Osteocyte (in vitro differentiated cells): ENCODE results near the gene FAM111A. TPM values are rescaled to one million over a fixed set of nuclear protein-coding genes. Genes with fewer than 3 reads are reported as not detected.

Experiments
- DNase-seq: peaks from one replicate; pipeline ENCODE4 v3.0.0; 2021; ENCODE audit warnings: mixed read lengths; ENCODE audit not compliant: unreplicated experiment; ENCODE audit errors: extremely low spot score
- H3K27ac Mint-ChIP-seq: one replicate; pipeline ENCODE4 v1.8.0; 2021; ENCODE audit warnings: mild to moderate bottlenecking, mixed read lengths; ENCODE audit not compliant: unreplicated experiment
- H3K27me3 Mint-ChIP-seq: one replicate; pipeline ENCODE4 v1.8.0; 2021; ENCODE audit warnings: mixed read lengths; ENCODE audit not compliant: unreplicated experiment
- H3K36me3 Mint-ChIP-seq: one replicate; pipeline ENCODE4 v1.8.0; 2021; ENCODE audit warnings: mixed read lengths; ENCODE audit not compliant: unreplicated experiment
- H3K4me1 Mint-ChIP-seq: one replicate; pipeline ENCODE4 v1.8.0; 2021; ENCODE audit warnings: mixed read lengths; ENCODE audit not compliant: unreplicated experiment
- H3K4me3 Mint-ChIP-seq: one replicate; pipeline ENCODE4 v1.8.0; 2021; ENCODE audit warnings: mild to moderate bottlenecking, moderate library complexity, mixed read lengths; ENCODE audit not compliant: unreplicated experiment
- H3K9me3 Mint-ChIP-seq: one replicate; pipeline ENCODE4 v1.8.0; 2021; ENCODE audit warnings: mixed read lengths; ENCODE audit not compliant: unreplicated experiment
- total RNA-seq: library from RNA; stranded (reverse); gene quantifications from 2 replicates; pipeline ENCODE4 v1.2.1, GENCODE V29; 2021
- TF ChIP-seq, protein P1 (sequence below): fragments of 200-600 bp; sonication (generic); IDR thresholded peaks from 2 replicates; pipeline ENCODE4 v1.5.0; 2021; ENCODE audit warnings: antibody characterized with exemption, mild to moderate bottlenecking, moderate library complexity

FAM111A gene
- total RNA-seq, 1 donor from 2014 or later = 43.0 TPM

DNA sequence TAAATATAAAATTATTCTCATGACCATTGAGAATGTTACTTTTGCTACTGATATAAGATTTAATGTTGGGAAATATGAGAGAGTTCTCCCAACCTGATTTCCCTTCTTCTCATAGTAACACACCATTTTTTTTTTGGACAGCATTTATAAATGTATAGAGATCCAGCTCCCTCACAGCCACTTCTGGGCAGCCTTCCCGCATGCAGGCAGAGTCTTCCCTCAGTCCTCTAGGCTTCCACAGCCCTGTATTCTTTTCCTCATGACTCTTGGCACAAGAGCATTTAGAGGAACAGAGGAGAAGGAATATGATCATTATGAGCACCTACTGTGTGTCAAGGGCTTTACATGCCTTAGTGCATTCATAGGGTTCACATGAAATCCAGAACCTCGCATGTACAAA is 38.3 kb downstream of the FAM111A start:
- peak; percentile 36 for DNase-seq
- no peaks in the 10 kb centered on the region for H3K4me1 Mint-ChIP-seq
- H3K9me3 Mint-ChIP-seq = no peaks in the 10 kb centered on the region
- peaks cover 20% of the 10 kb centered on the region for H3K27me3 Mint-ChIP-seq
- TF ChIP-seq, protein P1, sequence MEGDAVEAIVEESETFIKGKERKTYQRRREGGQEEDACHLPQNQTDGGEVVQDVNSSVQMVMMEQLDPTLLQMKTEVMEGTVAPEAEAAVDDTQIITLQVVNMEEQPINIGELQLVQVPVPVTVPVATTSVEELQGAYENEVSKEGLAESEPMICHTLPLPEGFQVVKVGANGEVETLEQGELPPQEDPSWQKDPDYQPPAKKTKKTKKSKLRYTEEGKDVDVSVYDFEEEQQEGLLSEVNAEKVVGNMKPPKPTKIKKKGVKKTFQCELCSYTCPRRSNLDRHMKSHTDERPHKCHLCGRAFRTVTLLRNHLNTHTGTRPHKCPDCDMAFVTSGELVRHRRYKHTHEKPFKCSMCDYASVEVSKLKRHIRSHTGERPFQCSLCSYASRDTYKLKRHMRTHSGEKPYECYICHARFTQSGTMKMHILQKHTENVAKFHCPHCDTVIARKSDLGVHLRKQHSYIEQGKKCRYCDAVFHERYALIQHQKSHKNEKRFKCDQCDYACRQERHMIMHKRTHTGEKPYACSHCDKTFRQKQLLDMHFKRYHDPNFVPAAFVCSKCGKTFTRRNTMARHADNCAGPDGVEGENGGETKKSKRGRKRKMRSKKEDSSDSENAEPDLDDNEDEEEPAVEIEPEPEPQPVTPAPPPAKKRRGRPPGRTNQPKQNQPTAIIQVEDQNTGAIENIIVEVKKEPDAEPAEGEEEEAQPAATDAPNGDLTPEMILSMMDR = no peak
- H3K4me3 Mint-ChIP-seq = no peak overlapping the region
- no peaks in the 10 kb centered on the region for H3K36me3 Mint-ChIP-seq
- H3K27ac Mint-ChIP-seq = no peak overlapping the region

DNA sequence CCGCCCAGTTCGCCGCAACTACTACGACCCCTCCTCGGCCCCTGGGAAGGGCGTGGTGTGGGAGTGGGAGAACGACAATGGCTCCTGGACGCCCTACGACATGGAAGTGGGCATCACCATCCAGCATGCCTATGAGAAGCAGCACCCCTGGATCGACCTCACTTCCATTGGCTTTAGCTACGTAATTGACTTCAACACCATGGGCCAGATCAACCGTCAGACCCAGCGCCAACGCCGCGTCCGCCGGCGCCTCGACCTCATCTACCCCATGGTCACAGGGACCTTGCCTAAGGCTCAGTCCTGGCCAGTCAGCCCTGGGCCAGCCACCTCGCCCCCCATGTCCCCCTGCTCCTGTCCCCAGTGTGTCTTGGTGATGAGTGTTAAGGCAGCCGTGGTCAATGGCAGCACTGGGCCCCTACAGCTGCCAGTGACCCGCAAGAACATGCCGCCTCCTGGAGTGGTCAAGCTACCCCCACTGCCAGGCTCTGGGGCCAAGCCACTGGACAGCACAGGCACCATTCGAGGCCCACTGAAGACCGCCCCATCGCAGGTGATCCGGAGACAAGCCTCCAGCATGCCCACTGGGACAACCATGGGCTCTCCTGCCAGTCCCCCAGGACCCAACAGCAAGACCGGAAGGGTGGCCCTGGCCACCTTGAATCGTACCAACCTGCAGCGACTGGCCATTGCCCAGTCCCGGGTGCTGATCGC is 39.2 kb downstream of the FAM111A start:
- H3K36me3 Mint-ChIP-seq = no peaks in the 10 kb centered on the region
- no peak overlapping the region for H3K4me3 Mint-ChIP-seq
- H3K27me3 Mint-ChIP-seq = peaks cover 18% of the 10 kb centered on the region
- no peak overlapping the region for H3K27ac Mint-ChIP-seq
- TF ChIP-seq, protein P1 = no peak
- H3K4me1 Mint-ChIP-seq = no peaks in the 10 kb centered on the region
- H3K9me3 Mint-ChIP-seq = no peaks in the 10 kb centered on the region
- peak; percentile 77 for DNase-seq

DNA sequence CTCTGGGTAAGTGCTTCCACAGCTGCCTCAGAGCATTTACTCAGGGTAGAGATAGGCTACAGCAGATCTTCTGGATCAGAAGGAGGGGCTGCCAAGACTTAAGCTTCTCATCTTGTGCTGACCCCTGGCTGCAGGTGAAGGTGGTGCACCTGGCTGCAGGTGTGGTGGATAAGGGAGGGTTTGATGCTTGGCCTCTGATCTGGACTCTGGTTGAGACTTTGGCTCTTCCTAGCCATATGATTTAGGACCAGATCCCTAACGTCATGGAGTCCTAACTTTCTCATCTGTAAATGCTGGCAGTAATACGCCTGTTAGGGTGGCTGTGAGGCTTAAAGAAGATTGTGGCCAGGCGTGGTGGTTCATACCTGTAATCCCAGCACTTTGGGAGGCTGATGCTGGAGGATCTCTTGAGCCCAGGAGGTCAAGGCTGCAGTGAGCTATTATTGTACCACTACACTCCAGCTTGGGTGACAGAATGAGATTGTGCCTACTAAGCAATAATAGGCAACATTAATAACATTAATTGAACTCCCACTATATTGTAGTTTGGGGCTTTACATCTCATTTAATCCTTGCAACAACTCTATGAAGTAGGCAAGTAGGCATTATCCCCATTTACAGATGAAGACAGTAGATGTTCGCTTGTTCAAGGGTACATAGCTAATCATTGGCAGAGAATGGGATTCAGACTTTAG is 39.9 kb downstream of the FAM111A start:
- no peaks in the 10 kb centered on the region for H3K9me3 Mint-ChIP-seq
- H3K4me1 Mint-ChIP-seq = no peaks in the 10 kb centered on the region
- H3K36me3 Mint-ChIP-seq = no peaks in the 10 kb centered on the region
- DNase-seq = no peak
- H3K27me3 Mint-ChIP-seq = peaks cover 11% of the 10 kb centered on the region
- no peak overlapping the region for H3K4me3 Mint-ChIP-seq
- no peak overlapping the region for H3K27ac Mint-ChIP-seq
- TF ChIP-seq, protein P1 = no peak

DNA sequence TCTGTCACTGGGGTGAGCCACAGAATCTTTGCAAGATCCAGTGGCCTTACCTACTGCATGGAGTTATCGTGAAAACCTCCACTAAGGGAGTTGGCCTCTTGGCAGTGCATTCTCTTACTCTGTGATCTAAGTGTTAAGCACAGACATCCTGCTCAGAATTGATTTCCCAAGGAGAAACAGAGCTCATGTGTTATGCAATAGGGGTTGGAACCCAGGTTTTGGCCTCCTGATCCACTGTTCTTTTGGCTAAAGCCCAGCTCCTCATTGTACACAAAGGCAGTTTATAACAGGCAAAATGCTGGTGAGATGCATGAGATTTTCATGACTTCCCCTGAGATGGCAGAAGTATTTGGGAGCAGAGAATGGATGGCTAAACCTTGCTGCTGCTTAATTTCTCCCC is 41.1 kb downstream of the FAM111A start:
- peak; percentile 11 for DNase-seq
- no peaks in the 10 kb centered on the region for H3K4me1 Mint-ChIP-seq
- TF ChIP-seq, protein P1 = no peak
- no peaks in the 10 kb centered on the region for H3K9me3 Mint-ChIP-seq
- H3K4me3 Mint-ChIP-seq = no peak overlapping the region
- peaks cover 10% of the 10 kb centered on the region for H3K27me3 Mint-ChIP-seq
- H3K36me3 Mint-ChIP-seq = no peaks in the 10 kb centered on the region
- no peak overlapping the region for H3K27ac Mint-ChIP-seq

- no peak overlapping the region for H3K4me3 Mint-ChIP-seq
- H3K9me3 Mint-ChIP-seq = no peaks in the 10 kb centered on the region
- H3K36me3 Mint-ChIP-seq = no peaks in the 10 kb centered on the region
- H3K4me1 Mint-ChIP-seq = no peaks in the 10 kb centered on the region
- H3K27me3 Mint-ChIP-seq = peaks cover 5% of the 10 kb centered on the region
- H3K27ac Mint-ChIP-seq = no peak overlapping the region
- DNase-seq = peak; percentile 51
- TF ChIP-seq, protein P1 = no peak
Measured at GRCh38 chr11:59184691-59185339, 42.2 kb downstream of the FAM111A start.
